ENCODE results near the gene NUP88.

The NUP88 gene

GRCh38 chr17:5381542-5381941 lies 37.9 kb downstream of the NUP88 start:
- Histone ChIP-seq H3K27ac (ENCODE audit: insufficient read depth, low read depth, low read length, poor library complexity, severe bottlenecking) (no peak overlapping the region), H3K4me3 (ENCODE audit: insufficient read depth, low read depth, low read length) (no peak overlapping the region), H3K4me1 (ENCODE audit: control insufficient read depth, insufficient read depth, low read length) (no peaks in the 10 kb centered on the region), H3K27me3 (ENCODE audit: control insufficient read depth, insufficient read depth, low read length, poor library complexity, severe bottlenecking) (no peaks in the 10 kb centered on the region), H3K36me3 (ENCODE audit: control insufficient read depth, insufficient read depth, low read length) (peaks cover 69% of the 10 kb centered on the region), H3K9me3 (ENCODE audit: control insufficient read depth, low read length) (no peaks in the 10 kb centered on the region)
- WGBS, 2 experiments: 92 to 96% methylated on average over 4 of the region's 4 CpGs

GRCh38 chr17:5380491-5381135 lies 38.8 kb downstream of the NUP88 start:
- Histone ChIP-seq H3K9me3 (ENCODE audit: control insufficient read depth, low read length) (no peaks in the 10 kb centered on the region), H3K27me3 (ENCODE audit: control insufficient read depth, insufficient read depth, low read length, poor library complexity, severe bottlenecking) (no peaks in the 10 kb centered on the region), H3K4me3 (ENCODE audit: insufficient read depth, low read depth, low read length) (no peak overlapping the region), H3K4me1 (ENCODE audit: control insufficient read depth, insufficient read depth, low read length) (no peaks in the 10 kb centered on the region), H3K27ac (ENCODE audit: insufficient read depth, low read depth, low read length, poor library complexity, severe bottlenecking) (peak overlapping the region; percentile 2), H3K36me3 (ENCODE audit: control insufficient read depth, insufficient read depth, low read length) (peaks cover 60% of the 10 kb centered on the region)
- 94% methylated on average over 7 of the region's 7 CpGs for WGBS, 2 experiments

- Histone ChIP-seq H3K27me3 (ENCODE audit: control insufficient read depth, insufficient read depth, low read length, poor library complexity, severe bottlenecking) (no peaks in the 10 kb centered on the region), H3K36me3 (ENCODE audit: control insufficient read depth, insufficient read depth, low read length) (peaks cover 58% of the 10 kb centered on the region), H3K4me1 (ENCODE audit: control insufficient read depth, insufficient read depth, low read length) (no peaks in the 10 kb centered on the region), H3K9me3 (ENCODE audit: control insufficient read depth, low read length) (no peaks in the 10 kb centered on the region), H3K4me3 (ENCODE audit: insufficient read depth, low read depth, low read length) (no peak overlapping the region), H3K27ac (ENCODE audit: insufficient read depth, low read depth, low read length, poor library complexity, severe bottlenecking) (peak overlapping the region; percentile 16)
- WGBS, 2 experiments: 85 to 86% methylated on average over 11 of the region's 11 CpGs
Observed at GRCh38 chr17:5379351-5380107, 39.9 kb downstream of the NUP88 start.

GRCh38 chr17:5378566-5379207 lies 40.8 kb downstream of the NUP88 start:
- peaks cover 61% of the 10 kb centered on the region for H3K36me3 ChIP-seq (ENCODE audit: control insufficient read depth, insufficient read depth, low read length)
- H3K4me3 ChIP-seq (ENCODE audit: insufficient read depth, low read depth, low read length): no peak overlapping the region
- WGBS, 2 experiments: 93 to 95% methylated on average over 3 of the region's 3 CpGs

GRCh38 chr17:5373112-5373511 lies 46.4 kb downstream of the NUP88 start:
- Histone ChIP-seq H3K4me3 (ENCODE audit: insufficient read depth, low read depth, low read length) (no peak overlapping the region), H3K27ac (ENCODE audit: insufficient read depth, low read depth, low read length, poor library complexity, severe bottlenecking) (no peak overlapping the region), H3K4me1 (ENCODE audit: control insufficient read depth, insufficient read depth, low read length) (no peaks in the 10 kb centered on the region), H3K27me3 (ENCODE audit: control insufficient read depth, insufficient read depth, low read length, poor library complexity, severe bottlenecking) (no peaks in the 10 kb centered on the region), H3K36me3 (ENCODE audit: control insufficient read depth, insufficient read depth, low read length) (peaks cover 46% of the 10 kb centered on the region), H3K9me3 (ENCODE audit: control insufficient read depth, low read length) (no peaks in the 10 kb centered on the region)
- WGBS, 2 experiments: 96 to 97% methylated on average over 6 of the region's 6 CpGs

More at GRCh38 chr17:5378566-5379207, 40.8 kb downstream of the NUP88 start:
- no peaks in the 10 kb centered on the region for H3K9me3 ChIP-seq (ENCODE audit: control insufficient read depth, low read length)
- H3K27ac ChIP-seq (ENCODE audit: insufficient read depth, low read depth, low read length, poor library complexity, severe bottlenecking): no peak overlapping the region
- no peaks in the 10 kb centered on the region for H3K27me3 ChIP-seq (ENCODE audit: control insufficient read depth, insufficient read depth, low read length, poor library complexity, severe bottlenecking)
- no peaks in the 10 kb centered on the region for H3K4me1 ChIP-seq (ENCODE audit: control insufficient read depth, insufficient read depth, low read length)

- H3K36me3 ChIP-seq (ENCODE audit: control insufficient read depth, insufficient read depth, low read length): peaks cover 45% of the 10 kb centered on the region
- H3K4me3 ChIP-seq (ENCODE audit: insufficient read depth, low read depth, low read length): no peak overlapping the region
- no peaks in the 10 kb centered on the region for H3K9me3 ChIP-seq (ENCODE audit: control insufficient read depth, low read length)
- H3K27me3 ChIP-seq (ENCODE audit: control insufficient read depth, insufficient read depth, low read length, poor library complexity, severe bottlenecking): no peaks in the 10 kb centered on the region
- H3K4me1 ChIP-seq (ENCODE audit: control insufficient read depth, insufficient read depth, low read length): no peaks in the 10 kb centered on the region
- H3K27ac ChIP-seq (ENCODE audit: insufficient read depth, low read depth, low read length, poor library complexity, severe bottlenecking): no peak overlapping the region
- WGBS, 2 experiments: 91 to 94% methylated on average over 3 to 4 of the region's 4 CpGs
Observed at GRCh38 chr17:5370411-5370810, 49.1 kb downstream of the NUP88 start.

- no peak overlapping the region for H3K4me3 ChIP-seq (ENCODE audit: insufficient read depth, low read depth, low read length)
- H3K36me3 ChIP-seq (ENCODE audit: control insufficient read depth, insufficient read depth, low read length): peaks cover 36% of the 10 kb centered on the region
- H3K27ac ChIP-seq (ENCODE audit: insufficient read depth, low read depth, low read length, poor library complexity, severe bottlenecking): no peak overlapping the region
- H3K27me3 ChIP-seq (ENCODE audit: control insufficient read depth, insufficient read depth, low read length, poor library complexity, severe bottlenecking): no peaks in the 10 kb centered on the region
- WGBS, 2 experiments: 81 to 82% methylated on average over 6 of the region's 6 CpGs
- no peaks in the 10 kb centered on the region for H3K4me1 ChIP-seq (ENCODE audit: control insufficient read depth, insufficient read depth, low read length)
- H3K9me3 ChIP-seq (ENCODE audit: control insufficient read depth, low read length): no peaks in the 10 kb centered on the region
Observed at GRCh38 chr17:5365831-5366230, 53.6 kb downstream of the NUP88 start.

GRCh38 chr17:5364696-5365095 lies 54.8 kb downstream of the NUP88 start:
- H3K36me3 ChIP-seq (ENCODE audit: control insufficient read depth, insufficient read depth, low read length): peaks cover 33% of the 10 kb centered on the region
- no peak overlapping the region for H3K4me3 ChIP-seq (ENCODE audit: insufficient read depth, low read depth, low read length)
- H3K4me1 ChIP-seq (ENCODE audit: control insufficient read depth, insufficient read depth, low read length): no peaks in the 10 kb centered on the region
- H3K9me3 ChIP-seq (ENCODE audit: control insufficient read depth, low read length): no peaks in the 10 kb centered on the region
- no peak overlapping the region for H3K27ac ChIP-seq (ENCODE audit: insufficient read depth, low read depth, low read length, poor library complexity, severe bottlenecking)
- H3K27me3 ChIP-seq (ENCODE audit: control insufficient read depth, insufficient read depth, low read length, poor library complexity, severe bottlenecking): no peaks in the 10 kb centered on the region

- WGBS, 2 experiments: 91 to 93% methylated on average over 6 of the region's 6 CpGs
Observed at GRCh38 chr17:5364156-5364555, 55.3 kb downstream of the NUP88 start.

GRCh38 chr17:5362162-5362811 lies 57.2 kb downstream of the NUP88 start:
- no peak overlapping the region for H3K27ac ChIP-seq (ENCODE audit: insufficient read depth, low read depth, low read length, poor library complexity, severe bottlenecking)
- H3K36me3 ChIP-seq (ENCODE audit: control insufficient read depth, insufficient read depth, low read length): peaks cover 15% of the 10 kb centered on the region
- no peak overlapping the region for H3K4me3 ChIP-seq (ENCODE audit: insufficient read depth, low read depth, low read length)
- no peaks in the 10 kb centered on the region for H3K4me1 ChIP-seq (ENCODE audit: control insufficient read depth, insufficient read depth, low read length)
- H3K27me3 ChIP-seq (ENCODE audit: control insufficient read depth, insufficient read depth, low read length, poor library complexity, severe bottlenecking): no peaks in the 10 kb centered on the region
- H3K9me3 ChIP-seq (ENCODE audit: control insufficient read depth, low read length): no peaks in the 10 kb centered on the region
- WGBS, 2 experiments: 91 to 93% methylated on average over 6 to 7 of the region's 7 CpGs

More at GRCh38 chr17:5364156-5364555, 55.3 kb downstream of the NUP88 start:
- Histone ChIP-seq H3K4me1 (ENCODE audit: control insufficient read depth, insufficient read depth, low read length) (no peaks in the 10 kb centered on the region), H3K27ac (ENCODE audit: insufficient read depth, low read depth, low read length, poor library complexity, severe bottlenecking) (no peak overlapping the region), H3K4me3 (ENCODE audit: insufficient read depth, low read depth, low read length) (no peak overlapping the region), H3K9me3 (ENCODE audit: control insufficient read depth, low read length) (no peaks in the 10 kb centered on the region), H3K36me3 (ENCODE audit: control insufficient read depth, insufficient read depth, low read length) (peaks cover 29% of the 10 kb centered on the region), H3K27me3 (ENCODE audit: control insufficient read depth, insufficient read depth, low read length, poor library complexity, severe bottlenecking) (no peaks in the 10 kb centered on the region)

All from ectodermal cell (in vitro differentiated cells).